Psoas muscle (tissue), 8 donors: ENCODE results near the gene SETBP1. TPM values are rescaled to one million over a fixed set of nuclear protein-coding genes. Genes with fewer than 3 reads are reported as not detected.

Experiments
- ATAC-seq, 4 donors: fragments of 200-7000 bp; cut with Tn5 transposase; one replicate each; pipeline ENCODE4 v1.9.1; 2020; ENCODE audit warnings: moderate library complexity in 3 of 4, mild to moderate bottlenecking in 2 of 4
- DNase-seq, 2 donors: peaks; one replicate each; pipeline ENCODE4 v3.0.0-alpha.2; 2020
- H3K27ac ChIP-seq: fragments of 200-600 bp; one replicate; pipeline ENCODE4 v1.8.0; 2022
- H3K27me3 ChIP-seq, 3 donors: fragments of 200-600 bp in 1 of 3; one replicate each; pipeline versions ENCODE4 v1.6.1 to v1.8.0; 2013 to 2022; ENCODE audit warnings: low read length in 2 of 3, mild to moderate bottlenecking in 2 of 3, moderate library complexity in 1 of 3; ENCODE audit not compliant: insufficient read depth in 3 of 3
- H3K36me3 ChIP-seq, 2 donors: fragments of 200-600 bp in 1 of 2; one replicate each; pipeline versions ENCODE4 v1.6.1 to v1.8.0; 2013 to 2022; ENCODE audit warnings: low read depth in 1 of 2, mild to moderate bottlenecking in 1 of 2, moderate library complexity in 1 of 2; ENCODE audit not compliant: insufficient read depth in 1 of 2
- H3K4me1 ChIP-seq: fragments of 200-600 bp; one replicate; pipeline ENCODE4 v1.8.0; 2022
- H3K4me3 ChIP-seq: fragments of 200-600 bp; one replicate; pipeline ENCODE4 v1.8.0; 2022; ENCODE audit warnings: mild to moderate bottlenecking
- H3K9me3 ChIP-seq: fragments of 200-600 bp; one replicate; pipeline ENCODE4 v1.8.0; 2022
- WGBS, 3 donors: extraction: QIAGEN DNeasy Blood & Tissue Kit; methylation state at CpG; one replicate each; pipeline versions ENCODE4 v1.1.6 to v1.1.7; 2013; 5-methylcytosine and 5-hydroxymethylcytosine counted together
- intact Hi-C, 2 donors: fragments of 100-400 bp; cut with DNase I; formaldehyde crosslinking; loops; one replicate each; pipeline versions ENCODE4 v1.11.0 to v1.14.2; 2022
- polyA plus RNA-seq, 3 donors: library from polyadenylated mRNA; stranded (reverse); fragments of 200-250 nt; gene quantifications; one replicate each; pipeline ENCODE4 v1.2.3, GENCODE V29; 2013
- total RNA-seq, 4 donors: library from RNA; stranded (reverse); fragmentation: NEBNext Ultra II Directional in 2 of 4; extraction: Animal tissue kit (Norgen Biotek cat#: 25700) in 2 of 4; gene quantifications; one replicate each; pipeline versions ENCODE4 v1.2.1 to v1.2.4, GENCODE V29; 2021 to 2023
- TF ChIP-seq, protein P1 (sequence below): fragments of 200-600 bp; IDR thresholded peaks from one replicate; pipeline ENCODE4 v1.8.0; 2022; ENCODE audit warnings: antibody characterized with exemption
- donor health status: healthy with polysubstance abuse.
- donor health status: DM: no; HTN: no; CAD: no; lungs with moderate emphysema.
- donor health status: Bipolar disorder and iron deficiency.
- donor health status: healthy.
- donor health status: DM: yes; HTN: yes; CAD: no.
- donor health status: DM: no; HTN: no; CAD: no.
- donor health status: DM: no; HTN: no; CAD: no.
- donor health status: DM: yes; HTN: yes; CAD: no.

SETBP1 gene
- total and polyA plus RNA-seq, 7 donors, result 0.61 to 21.0 (median 10.5) TPM

DNA sequence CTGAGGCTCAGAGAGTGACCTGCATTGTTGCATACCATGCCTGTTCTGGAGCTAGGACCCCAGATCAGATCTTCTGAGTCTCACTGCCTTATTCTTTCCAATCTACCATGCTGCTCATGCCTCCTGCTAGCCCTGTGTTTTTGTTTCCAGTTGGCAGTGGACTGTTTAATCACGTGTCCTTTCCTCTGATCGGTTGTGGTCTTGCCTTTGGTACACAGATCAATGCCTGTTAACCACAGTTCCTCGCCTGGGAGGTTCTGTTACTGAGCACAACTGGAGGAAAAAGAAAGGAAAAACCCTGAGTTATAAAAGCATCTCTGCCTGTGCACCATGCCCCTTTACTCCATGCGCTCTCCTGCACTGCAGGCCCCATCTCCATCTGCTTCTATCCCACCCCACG, 329.1 kb downstream of the SETBP1 start:
- DNase-seq (no peak), ATAC-seq (no peak)
- peaks cover 8% of the 10 kb centered on the region for H3K4me1 ChIP-seq
- no peaks in the 10 kb centered on the region for H3K36me3 ChIP-seq
- 84 to 94% (median 88%) methylated on average over 5 of the region's 5 CpGs for WGBS, 3 donors
- no peaks in the 10 kb centered on the region for H3K27me3 ChIP-seq
- no peak overlapping the region for H3K27ac ChIP-seq
- no peak overlapping the region for H3K4me3 ChIP-seq
- TF ChIP-seq, protein P1, sequence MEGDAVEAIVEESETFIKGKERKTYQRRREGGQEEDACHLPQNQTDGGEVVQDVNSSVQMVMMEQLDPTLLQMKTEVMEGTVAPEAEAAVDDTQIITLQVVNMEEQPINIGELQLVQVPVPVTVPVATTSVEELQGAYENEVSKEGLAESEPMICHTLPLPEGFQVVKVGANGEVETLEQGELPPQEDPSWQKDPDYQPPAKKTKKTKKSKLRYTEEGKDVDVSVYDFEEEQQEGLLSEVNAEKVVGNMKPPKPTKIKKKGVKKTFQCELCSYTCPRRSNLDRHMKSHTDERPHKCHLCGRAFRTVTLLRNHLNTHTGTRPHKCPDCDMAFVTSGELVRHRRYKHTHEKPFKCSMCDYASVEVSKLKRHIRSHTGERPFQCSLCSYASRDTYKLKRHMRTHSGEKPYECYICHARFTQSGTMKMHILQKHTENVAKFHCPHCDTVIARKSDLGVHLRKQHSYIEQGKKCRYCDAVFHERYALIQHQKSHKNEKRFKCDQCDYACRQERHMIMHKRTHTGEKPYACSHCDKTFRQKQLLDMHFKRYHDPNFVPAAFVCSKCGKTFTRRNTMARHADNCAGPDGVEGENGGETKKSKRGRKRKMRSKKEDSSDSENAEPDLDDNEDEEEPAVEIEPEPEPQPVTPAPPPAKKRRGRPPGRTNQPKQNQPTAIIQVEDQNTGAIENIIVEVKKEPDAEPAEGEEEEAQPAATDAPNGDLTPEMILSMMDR, result no peak
- no peaks in the 10 kb centered on the region for H3K9me3 ChIP-seq
- intact Hi-C loops, result no loop called here

DNA sequence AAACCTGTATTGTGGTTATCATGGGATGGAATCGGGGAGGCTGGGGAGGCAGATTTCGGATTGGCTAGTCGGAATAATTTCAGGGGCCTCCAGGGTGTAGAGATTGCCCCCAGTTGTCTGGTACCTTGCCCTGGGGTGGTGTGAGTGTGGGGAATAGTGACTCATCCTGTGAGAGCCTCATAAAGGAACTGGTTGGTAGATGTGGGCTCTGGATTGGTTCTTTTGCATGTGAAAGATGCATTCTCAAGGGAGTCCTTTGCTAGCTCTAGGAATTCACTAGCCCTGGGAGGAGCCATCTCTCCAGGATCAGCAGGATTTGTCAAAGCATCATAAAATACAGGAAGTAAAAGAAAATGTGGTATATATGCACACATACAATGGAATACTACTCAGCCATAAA, 331.6 kb downstream of the SETBP1 start:
- no peak overlapping the region for H3K4me3 ChIP-seq
- no peaks in the 10 kb centered on the region for H3K36me3 ChIP-seq
- DNase-seq (no peak), ATAC-seq (no peak)
- TF ChIP-seq, protein P1, result no peak
- WGBS, 3 donors, result 97 to 100% (median 98%) methylated on average over 3 of the region's 3 CpGs
- peaks cover 23% of the 10 kb centered on the region for H3K4me1 ChIP-seq
- intact Hi-C loops, result no loop called here
- no peak overlapping the region for H3K27ac ChIP-seq
- no peaks in the 10 kb centered on the region for H3K27me3 ChIP-seq
- H3K9me3 ChIP-seq, result no peaks in the 10 kb centered on the region

GRCh38 chr18:45014047-45014501, 333.4 kb downstream of the SETBP1 start:
- Histone ChIP-seq H3K4me1 (peaks cover 23% of the 10 kb centered on the region), H3K4me3 (no peak overlapping the region), H3K9me3 (no peaks in the 10 kb centered on the region), H3K27me3 (no peaks in the 10 kb centered on the region), H3K36me3 (no peaks in the 10 kb centered on the region), H3K27ac (no peak overlapping the region)
- TF ChIP-seq, protein P1, result no peak
- 71 to 83% (median 78%) methylated on average over 2 of the region's 2 CpGs for WGBS, 3 donors
- intact Hi-C loops, result no loop called here
- ATAC-seq (peak in 3 of 4 donors; percentile 45 to 88 (median 50)), DNase-seq (peak in 1 of 2 donors; percentile 45)

GRCh38 chr18:45015788-45016128, 335.1 kb downstream of the SETBP1 start:
- no peak overlapping the region for H3K27ac ChIP-seq
- H3K4me1 ChIP-seq, result peaks cover 27% of the 10 kb centered on the region
- no peaks in the 10 kb centered on the region for H3K9me3 ChIP-seq
- H3K27me3 ChIP-seq, result no peaks in the 10 kb centered on the region
- no peaks in the 10 kb centered on the region for H3K36me3 ChIP-seq
- 40 to 67% (median 54%) methylated on average over 1 of the region's 1 CpG for WGBS, 3 donors
- DNase-seq, result no peak
- ATAC-seq, result peak in 1 of 4 donors; percentile 9
- intact Hi-C loops, result no loop called here
- H3K4me3 ChIP-seq, result no peak overlapping the region
- TF ChIP-seq, protein P1, result no peak

GRCh38 chr18:45019469-45019868, 338.8 kb downstream of the SETBP1 start:
- no peak overlapping the region for H3K4me3 ChIP-seq
- WGBS, 3 donors, result 93 to 98% (median 98%) methylated on average over 1 of the region's 1 CpG
- intact Hi-C loops, result no loop called here
- H3K27ac ChIP-seq, result no peak overlapping the region
- ATAC-seq, result no peak
- no peaks in the 10 kb centered on the region for H3K9me3 ChIP-seq
- no peak for DNase-seq
- no peaks in the 10 kb centered on the region for H3K27me3 ChIP-seq
- no peaks in the 10 kb centered on the region for H3K36me3 ChIP-seq
- H3K4me1 ChIP-seq, result peaks cover 20% of the 10 kb centered on the region
- TF ChIP-seq, protein P1, result no peak
